Measurements from ENCODE around the gene RERE. TPM values are rescaled to one million over a fixed set of nuclear protein-coding genes. Genes with fewer than 3 reads are reported as not detected.

RERE gene
- polyA plus RNA-seq, 6 donors from 2014 or later: 10.7 to 50.1 (median 22.3) TPM

- H3K27ac Mint-ChIP-seq: peak overlapping the region in 1 of 6 donors; percentile 93
- DNase-seq (no peak), ATAC-seq (ENCODE audit: low read depth in 2 of 2) (no peak)
- H3K9me3 Mint-ChIP-seq: no peaks in the 10 kb centered on the region
- H3K36me3 Mint-ChIP-seq: no peaks in the 10 kb centered on the region
- H3K27me3 Mint-ChIP-seq: no peaks in the 10 kb centered on the region
- no peak overlapping the region for H3K4me3 Mint-ChIP-seq
- peaks cover 4 to 15% (median 12%) of the 10 kb centered on the region in 3 donors for H3K4me1 Mint-ChIP-seq
Measured at GRCh38 chr1:8752411-8752810, 65.0 kb downstream of the RERE start.

GRCh38 chr1:8751984-8752383 is 65.5 kb downstream of the RERE start:
- DNase-seq (no peak), ATAC-seq (ENCODE audit: low read depth in 2 of 2) (no peak)
- Mint-ChIP-seq H3K27ac (peak overlapping the region in 1 of 6 donors; percentile 93), H3K9me3 (no peaks in the 10 kb centered on the region), H3K27me3 (no peaks in the 10 kb centered on the region), H3K4me1 (peaks cover 4 to 12% (median 12%) of the 10 kb centered on the region in 3 donors), H3K36me3 (no peaks in the 10 kb centered on the region), H3K4me3 (no peak overlapping the region)

GRCh38 chr1:8747879-8748825 is 69.3 kb downstream of the RERE start:
- Mint-ChIP-seq H3K9me3 (no peaks in the 10 kb centered on the region), H3K4me1 (peaks cover 10 to 24% (median 18%) of the 10 kb centered on the region in 3 donors), H3K36me3 (no peaks in the 10 kb centered on the region), H3K27me3 (no peaks in the 10 kb centered on the region), H3K4me3 (no peak overlapping the region), H3K27ac (peak overlapping the region in 2 of 6 donors; percentile 33 to 76)
- DNase-seq (no peak), ATAC-seq (ENCODE audit: low read depth in 2 of 2) (no peak)

- no peak for ATAC-seq (ENCODE audit: low read depth in 2 of 2)
- Mint-ChIP-seq H3K9me3 (no peaks in the 10 kb centered on the region), H3K27ac (peak overlapping the region in 4 of 6 donors; percentile 3 to 88 (median 65)), H3K4me3 (peak overlapping the region in 1 of 8 donors; percentile 11), H3K27me3 (no peaks in the 10 kb centered on the region), H3K36me3 (peaks cover 0 to under 1% of the 10 kb centered on the region in 2 donors), H3K4me1 (peaks cover 16 to 30% (median 18%) of the 10 kb centered on the region in 3 donors)
- no peak for DNase-seq
Measured at GRCh38 chr1:8746554-8746953, 70.9 kb downstream of the RERE start.

GRCh38 chr1:8745749-8746390 is 71.6 kb downstream of the RERE start:
- no peak for ATAC-seq (ENCODE audit: low read depth in 2 of 2)
- peak overlapping the region in 1 of 6 donors; percentile 58 for H3K27ac Mint-ChIP-seq
- peaks cover 16 to 30% (median 22%) of the 10 kb centered on the region in 3 donors for H3K4me1 Mint-ChIP-seq
- H3K27me3 Mint-ChIP-seq: no peaks in the 10 kb centered on the region
- DNase-seq: no peak
- H3K36me3 Mint-ChIP-seq: peaks cover 0 to 8% of the 10 kb centered on the region in 2 donors
- H3K4me3 Mint-ChIP-seq: no peak overlapping the region
- H3K9me3 Mint-ChIP-seq: peaks cover 0 to 2% (median 0%) of the 10 kb centered on the region in 7 donors

GRCh38 chr1:8745346-8745745 is 72.1 kb downstream of the RERE start:
- Mint-ChIP-seq H3K36me3 (peaks cover 0 to 9% of the 10 kb centered on the region in 2 donors), H3K9me3 (peaks cover 0 to 2% (median 0%) of the 10 kb centered on the region in 7 donors), H3K27me3 (no peaks in the 10 kb centered on the region), H3K4me3 (no peak overlapping the region), H3K4me1 (peaks cover 16 to 30% (median 22%) of the 10 kb centered on the region in 3 donors), H3K27ac (no peak overlapping the region)
- no peak for DNase-seq
- no peak for ATAC-seq (ENCODE audit: low read depth in 2 of 2)

GRCh38 chr1:8742022-8742924 is 75.2 kb downstream of the RERE start:
- Mint-ChIP-seq H3K36me3 (peaks cover 15 to 18% of the 10 kb centered on the region in 2 donors), H3K27ac (peak overlapping the region in 1 of 6 donors; percentile 62), H3K4me1 (peaks cover 25 to 36% (median 30%) of the 10 kb centered on the region in 3 donors), H3K27me3 (no peaks in the 10 kb centered on the region), H3K4me3 (peak overlapping the region in 1 of 8 donors; percentile 4), H3K9me3 (peaks cover 0 to 17% (median 11%) of the 10 kb centered on the region in 7 donors)
- ATAC-seq (ENCODE audit: low read depth in 2 of 2) (no peak), DNase-seq (no peak)

- Mint-ChIP-seq H3K4me1 (peaks cover 15 to 21% (median 16%) of the 10 kb centered on the region in 3 donors), H3K27me3 (no peaks in the 10 kb centered on the region), H3K27ac (peak overlapping the region in 1 of 6 donors; percentile 21), H3K9me3 (peaks cover 0 to 17% (median 11%) of the 10 kb centered on the region in 7 donors), H3K4me3 (peak overlapping the region in 1 of 8 donors; percentile 7), H3K36me3 (peaks cover 15 to 24% of the 10 kb centered on the region in 2 donors)
- DNase-seq (no peak), ATAC-seq (ENCODE audit: low read depth in 2 of 2) (no peak)
Measured at GRCh38 chr1:8740034-8740449, 77.4 kb downstream of the RERE start.

- Mint-ChIP-seq H3K36me3 (peaks cover 15 to 24% of the 10 kb centered on the region in 2 donors), H3K4me3 (no peak overlapping the region), H3K27me3 (no peaks in the 10 kb centered on the region), H3K27ac (no peak overlapping the region), H3K4me1 (peaks cover 15 to 21% (median 16%) of the 10 kb centered on the region in 3 donors), H3K9me3 (peaks cover 0 to 17% (median 11%) of the 10 kb centered on the region in 7 donors)
- ATAC-seq (ENCODE audit: low read depth in 2 of 2): no peak
- no peak for DNase-seq
Measured at GRCh38 chr1:8739377-8739776, 78.1 kb downstream of the RERE start.

GRCh38 chr1:8736927-8737326 is 80.5 kb downstream of the RERE start:
- no peaks in the 10 kb centered on the region for H3K27me3 Mint-ChIP-seq
- peak overlapping the region in 2 of 6 donors; percentile 30 to 32 for H3K27ac Mint-ChIP-seq
- no peak for ATAC-seq (ENCODE audit: low read depth in 2 of 2)
- H3K4me1 Mint-ChIP-seq: peaks cover 14 to 19% (median 16%) of the 10 kb centered on the region in 3 donors
- H3K9me3 Mint-ChIP-seq: peaks cover 3 to 21% (median 15%) of the 10 kb centered on the region in 7 donors
- no peak overlapping the region for H3K4me3 Mint-ChIP-seq
- DNase-seq: no peak
- H3K36me3 Mint-ChIP-seq: peaks cover 19 to 30% of the 10 kb centered on the region in 2 donors

- DNase-seq (no peak), ATAC-seq (ENCODE audit: low read depth in 2 of 2) (no peak)
- Mint-ChIP-seq H3K4me1 (peaks cover 7 to 18% (median 12%) of the 10 kb centered on the region in 3 donors), H3K9me3 (peaks cover 0 to 19% (median 15%) of the 10 kb centered on the region in 7 donors), H3K27ac (peak overlapping the region in 1 of 6 donors; percentile 24), H3K27me3 (no peaks in the 10 kb centered on the region), H3K4me3 (no peak overlapping the region), H3K36me3 (peaks cover 17 to 19% of the 10 kb centered on the region in 2 donors)
Measured at GRCh38 chr1:8733484-8733883, 84.0 kb downstream of the RERE start.

- Mint-ChIP-seq H3K36me3 (peaks cover 6 to 19% of the 10 kb centered on the region in 2 donors), H3K27me3 (no peaks in the 10 kb centered on the region), H3K4me3 (no peak overlapping the region), H3K9me3 (peaks cover 0 to 17% (median 15%) of the 10 kb centered on the region in 7 donors), H3K4me1 (peaks cover 10 to 18% (median 13%) of the 10 kb centered on the region in 3 donors), H3K27ac (no peak overlapping the region)
- DNase-seq (no peak), ATAC-seq (ENCODE audit: low read depth in 2 of 2) (no peak)
Measured at GRCh38 chr1:8731162-8731561, 86.3 kb downstream of the RERE start.

Measured in naive B cell (primary cell).